Adrenal gland (tissue), 12 donors: ENCODE results near the gene DEPDC4. TPM values are rescaled to one million over a fixed set of nuclear protein-coding genes. Genes with fewer than 3 reads are reported as not detected.
A peak's percentile ranks its signal among the peaks of the same experiment; 100 is the strongest.
"Not testable (repeated sequence)": the region's sequence is repeated elsewhere in the genome, so short reads cannot be mapped to it uniquely, and the experiment has no call there.

Experiments
- DNase-seq, 7 donors: peaks; one replicate each; pipeline ENCODE4 v3.0.0-alpha.2; 2019 to 2020
- H3K27ac ChIP-seq, 5 donors: fragments of 200-600 bp; sonication (generic) in 4 of 5; 1 replicate in 3 of 5; 2 replicates in 2 of 5; pipeline versions ENCODE4 v1.5.1 to v1.8.0; 2016 to 2020; ENCODE audit warnings: mild to moderate bottlenecking in 1 of 5
- H3K27me3 ChIP-seq: fragments of 200-600 bp; 2 replicates; pipeline ENCODE4 v1.8.0; 2021
- H3K36me3 ChIP-seq, 2 donors: fragments of 200-600 bp; replicated peaks in 1 of 2; 1 replicate in 1 of 2; 2 replicates in 1 of 2; pipeline versions ENCODE4 v1.5.1 to v1.8.0; 2018 to 2022
- H3K4me1 ChIP-seq, 2 donors: fragments of 200-600 bp; replicated peaks in 1 of 2; 1 replicate in 1 of 2; 2 replicates in 1 of 2; pipeline versions ENCODE4 v1.5.1 to v1.8.0; 2018 to 2021
- H3K4me3 ChIP-seq, 4 donors: fragments of 200-600 bp; sonication (generic) in 3 of 4; one replicate each; pipeline ENCODE4 v1.5.1; 2016 to 2018
- H3K9me3 ChIP-seq, 3 donors: fragments of 200-600 bp; sonication (generic) in 1 of 3; replicated peaks in 1 of 3; 1 replicate in 2 of 3; 2 replicates in 1 of 3; pipeline versions ENCODE4 v1.5.1 to v1.8.0; 2016 to 2021
- POLR2A ChIP-seq, 2 donors: fragments of 450-650 bp; IDR thresholded peaks; one replicate each; pipeline ENCODE4 v1.6.1; 2017; ENCODE audit warnings: antibody characterized with exemption in 2 of 2, mild to moderate bottlenecking in 2 of 2, moderate library complexity in 1 of 2
- WGBS, 4 donors: extraction: QIAGEN DNeasy Blood & Tissue Kit in 2 of 4; methylation state at CpG; one replicate each; pipeline versions ENCODE4 v1.1.5 to v1.1.7; 2013 to 2017; 5-methylcytosine and 5-hydroxymethylcytosine counted together
- intact Hi-C, 2 donors: fragments of 100-400 bp; cut with DNase I; formaldehyde crosslinking; loops; one replicate each; pipeline versions ENCODE4 v1.14.1 to v1.15.0; 2022 to 2023
- polyA plus RNA-seq, 3 donors: library from polyadenylated mRNA; stranded (reverse); fragments of 200-250 nt in 2 of 3; fragments of 350-450 nt in 1 of 3; fragmentation: Illumina TruSeq in 1 of 3; extraction: RNeasy Lipid Tissue Mini Kit (QIAGEN cat#74804) in 1 of 3; gene quantifications; one replicate each; pipeline ENCODE4 v1.2.3, GENCODE V29; 2013 to 2014
- total RNA-seq, 9 donors: library from RNA; depleted of rRNA in 4 of 9; stranded (reverse); fragments of >200 nt in 4 of 9; fragments of 120-200 nt in 1 of 9; fragmentation: NEBNext Ultra II Directional in 1 of 9; extraction: Animal tissue kit (Norgen Biotek cat#: 25700) in 1 of 9; gene quantifications; one replicate each; pipeline versions ENCODE4 v1.1.0 to v1.2.4, GENCODE V29; 2013 to 2023
- TF ChIP-seq, protein P1 (sequence below), 6 experiments: fragments of 450-650 bp in 4 of 6; fragments of 200-600 bp in 2 of 6; sonication (generic) in 1 of 6; IDR thresholded peaks; 1 replicate in 5 of 6; 2 replicates in 1 of 6; pipeline versions ENCODE4 v1.5.1 to v1.8.0; 2016 to 2021; ENCODE audit warnings: antibody characterized with exemption in 6 of 6, mild to moderate bottlenecking in 2 of 6, moderate library complexity in 1 of 6
- donor health status: healthy with polysubstance abuse.
- donor health status: Bipolar disorder and iron deficiency.
- donor health status: DM: yes; HTN: yes; CAD: no.
- donor health status: DM: no; HTN: no; CAD: no.
- donor health status: DM: no; HTN: no; CAD: no.
- donor health status: DM: yes; HTN: yes; CAD: no.

Gene DEPDC4
- total and polyA plus RNA-seq, 12 donors: 0.17 to 3.5 (median 1.5) TPM; not detected in 1

DNA sequence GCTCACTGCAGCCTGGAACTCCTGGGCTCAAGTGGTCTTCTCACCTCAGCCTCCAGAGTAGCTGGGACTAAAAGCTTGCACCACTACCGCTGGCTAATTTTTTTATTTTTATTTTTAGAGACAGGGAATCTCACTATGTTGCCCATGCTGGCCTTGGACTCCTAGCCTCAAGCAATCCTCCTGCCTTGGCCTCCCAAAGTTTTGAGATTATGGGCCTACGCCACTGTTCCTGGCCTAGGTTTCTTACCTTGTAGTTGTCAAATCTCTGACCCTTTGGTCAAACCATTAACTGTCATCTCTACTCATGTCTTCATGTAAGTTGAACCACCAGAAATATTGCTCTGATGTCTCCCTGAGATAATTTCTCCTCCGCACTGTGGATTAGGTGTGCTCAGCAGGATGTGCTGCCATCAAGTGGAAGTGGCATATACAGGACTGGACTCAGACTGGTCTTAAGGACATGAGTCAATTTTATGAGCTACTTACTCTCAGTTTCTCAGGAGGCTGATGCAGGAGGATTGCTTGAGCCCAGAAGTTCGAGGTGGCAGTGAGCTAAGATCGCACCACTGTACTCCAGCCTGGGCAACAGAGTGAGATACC, 37.7 kb downstream of the DEPDC4 start:
- H3K9me3 ChIP-seq: no peaks in the 10 kb centered on the region
- peaks cover 0 to 7% of the 10 kb centered on the region in 2 donors for H3K36me3 ChIP-seq
- 94 to 98% (median 97%) methylated on average over 5 of the region's 5 CpGs for WGBS, 4 donors
- H3K27ac ChIP-seq: no peak overlapping the region
- H3K27me3 ChIP-seq: no peaks in the 10 kb centered on the region
- no peak overlapping the region for H3K4me3 ChIP-seq
- TF ChIP-seq POLR2A (IDR thresholded peaks at IDR 0.05): no peak
- TF ChIP-seq, protein P1, sequence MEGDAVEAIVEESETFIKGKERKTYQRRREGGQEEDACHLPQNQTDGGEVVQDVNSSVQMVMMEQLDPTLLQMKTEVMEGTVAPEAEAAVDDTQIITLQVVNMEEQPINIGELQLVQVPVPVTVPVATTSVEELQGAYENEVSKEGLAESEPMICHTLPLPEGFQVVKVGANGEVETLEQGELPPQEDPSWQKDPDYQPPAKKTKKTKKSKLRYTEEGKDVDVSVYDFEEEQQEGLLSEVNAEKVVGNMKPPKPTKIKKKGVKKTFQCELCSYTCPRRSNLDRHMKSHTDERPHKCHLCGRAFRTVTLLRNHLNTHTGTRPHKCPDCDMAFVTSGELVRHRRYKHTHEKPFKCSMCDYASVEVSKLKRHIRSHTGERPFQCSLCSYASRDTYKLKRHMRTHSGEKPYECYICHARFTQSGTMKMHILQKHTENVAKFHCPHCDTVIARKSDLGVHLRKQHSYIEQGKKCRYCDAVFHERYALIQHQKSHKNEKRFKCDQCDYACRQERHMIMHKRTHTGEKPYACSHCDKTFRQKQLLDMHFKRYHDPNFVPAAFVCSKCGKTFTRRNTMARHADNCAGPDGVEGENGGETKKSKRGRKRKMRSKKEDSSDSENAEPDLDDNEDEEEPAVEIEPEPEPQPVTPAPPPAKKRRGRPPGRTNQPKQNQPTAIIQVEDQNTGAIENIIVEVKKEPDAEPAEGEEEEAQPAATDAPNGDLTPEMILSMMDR (IDR thresholded peaks at IDR 0.05): peak in 1 of 6 experiments; percentile 10
- no peak for DNase-seq
- intact Hi-C loops: no loop called here
- peaks cover 0 to 4% of the 10 kb centered on the region in 2 donors for H3K4me1 ChIP-seq

DNA sequence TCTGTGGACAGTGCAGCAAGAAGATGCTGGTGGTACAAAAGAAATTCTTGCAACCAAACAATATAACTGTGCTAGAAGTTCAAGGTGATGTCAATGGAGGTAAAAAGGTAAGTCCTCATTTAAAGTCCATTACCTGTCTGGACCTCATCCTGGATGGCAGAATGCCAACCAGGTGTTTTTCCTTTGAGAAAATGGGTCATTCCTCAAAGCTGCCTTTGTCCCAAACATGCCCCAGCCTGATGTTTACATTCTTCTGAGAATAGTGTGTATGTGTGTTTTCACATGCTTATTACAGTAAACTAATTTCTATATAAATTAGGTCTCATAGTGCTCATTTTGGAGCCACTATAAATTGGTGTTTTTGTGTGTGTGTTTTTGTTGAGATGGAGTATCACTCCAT, 41.4 kb downstream of the DEPDC4 start:
- Histone ChIP-seq H3K4me1 (no peaks in the 10 kb centered on the region), H3K36me3 (peaks cover 0 to 20% of the 10 kb centered on the region in 2 donors), H3K27ac (no peak overlapping the region), H3K9me3 (no peaks in the 10 kb centered on the region), H3K4me3 (no peak overlapping the region), H3K27me3 (no peaks in the 10 kb centered on the region)
- intact Hi-C loops: no loop called here
- no peak for TF ChIP-seq POLR2A (IDR thresholded peaks at IDR 0.05)
- TF ChIP-seq, protein P1 (IDR thresholded peaks at IDR 0.05): no peak
- no peak for DNase-seq

DNA sequence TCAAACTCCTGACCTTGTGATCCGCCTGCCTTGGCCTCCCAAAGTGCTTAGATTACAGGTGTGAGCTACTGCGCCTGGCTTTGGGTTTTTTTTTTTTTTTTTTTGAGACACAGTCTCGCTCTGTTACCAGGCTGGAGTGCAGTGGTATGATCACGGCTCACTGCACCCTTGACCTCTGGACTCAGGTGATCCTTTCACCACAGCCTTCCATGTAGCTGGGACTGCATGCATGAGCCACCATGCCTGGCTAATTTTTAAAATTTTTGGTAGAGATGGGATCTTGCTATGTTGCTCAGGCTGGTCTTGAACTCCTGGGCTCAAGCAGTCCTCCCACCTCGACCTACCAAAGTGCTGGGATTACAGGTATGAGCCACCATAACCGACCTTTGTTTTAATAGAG, 44.7 kb downstream of the DEPDC4 start:
- intact Hi-C loops, H3K4me1 ChIP-seq, H3K27me3 ChIP-seq, H3K9me3 ChIP-seq, H3K4me3 ChIP-seq, DNase-seq, H3K27ac ChIP-seq: not testable (repeated sequence)
- H3K36me3 ChIP-seq: peaks cover 0 to 41% of the 10 kb centered on the region in 2 donors
- WGBS, 4 donors: 94 to 97% (median 94%) methylated on average over 6 of the region's 6 CpGs

DNA sequence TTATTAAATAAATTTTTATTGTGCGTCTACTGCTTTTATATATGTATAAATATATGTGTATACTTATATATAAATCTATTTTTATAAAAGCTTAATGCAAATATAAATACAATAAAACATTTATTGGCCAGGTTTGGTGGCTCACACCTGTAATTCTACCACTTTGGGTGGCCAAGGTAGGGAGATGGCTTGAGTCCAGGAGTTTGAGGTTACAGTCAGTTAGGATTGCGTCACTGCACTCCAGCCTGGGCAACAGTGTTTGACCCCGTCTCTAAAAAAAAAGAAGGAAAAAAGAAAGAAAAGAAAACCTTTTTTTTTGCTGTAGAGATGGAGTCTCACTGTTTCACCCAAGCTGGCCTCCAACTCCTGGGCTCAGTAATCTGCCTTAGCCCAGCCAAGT, 45.4 kb downstream of the DEPDC4 start:
- no peaks in the 10 kb centered on the region for H3K4me1 ChIP-seq
- H3K27me3 ChIP-seq: no peaks in the 10 kb centered on the region
- peaks cover 0 to 41% of the 10 kb centered on the region in 2 donors for H3K36me3 ChIP-seq
- no peak overlapping the region for H3K4me3 ChIP-seq
- no peaks in the 10 kb centered on the region for H3K9me3 ChIP-seq
- no peak for DNase-seq
- H3K27ac ChIP-seq: no peak overlapping the region
- TF ChIP-seq POLR2A (IDR thresholded peaks at IDR 0.05): no peak
- TF ChIP-seq, protein P1 (IDR thresholded peaks at IDR 0.05): no peak
- intact Hi-C loops: no loop called here
- 85 to 95% (median 93%) methylated on average over 3 of the region's 3 CpGs for WGBS, 4 donors
